GM12878 (cell line): Measurements from ENCODE around the gene DLG1. TPM values are rescaled to one million over a fixed set of nuclear protein-coding genes. Genes with fewer than 3 reads are reported as not detected.

Experiments used
- ATAC-seq: fragments of 200-7000 bp; cut with Tn5 transposase; 3 replicates; pipeline ENCODE4 v1.9.1; 2020; ENCODE audit warnings: mild to moderate bottlenecking, moderate library complexity
- BruUV-seq: library from RNA; stranded (reverse); fragments of 400-500 nt; replicated peaks from 2 replicates; lab custom pipeline; 2021; lab: Mats Ljungman, UMichigan
- CTCF ChIA-PET: fragments of 300-600 bp; sonication (Branson Sonifier 250); formaldehyde crosslinking; extraction: SDS; loops from one replicate; lab custom pipeline; 2021; ENCODE audit warnings: inconsistent platforms; lab: Yijun Ruan, JAX
- POLR2A ChIA-PET: fragments of 350-600 bp; formaldehyde crosslinking; extraction: SDS; loops from one replicate; lab custom pipeline; 2021; ENCODE audit warnings: inconsistent platforms; lab: Charles Lee
- RAD21 ChIA-PET: fragments of 300-600 bp; sonication (Branson Sonifier 250); formaldehyde crosslinking; loops from one replicate; lab custom pipeline; 2023; ENCODE audit warnings: antibody characterized with exemption; ENCODE audit not compliant: unreplicated experiment; lab: Charles Lee
- SMC1A ChIA-PET: fragments of 300-600 bp; sonication (Branson Sonifier 250); formaldehyde crosslinking; loops from one replicate; lab custom pipeline; 2023; ENCODE audit not compliant: unreplicated experiment, uncharacterized antibody; lab: Charles Lee
- DNase-seq: peaks from one replicate; pipeline ENCODE4 v3.0.0-alpha.2; 2011; ENCODE audit warnings: low read depth, low spot score
- FAIRE-seq: peaks from 3 replicates; lab custom pipeline; 2011; peaks lifted over from hg19 to GRCh38; lab: Jason Lieb, UNC
- H2AFZ ChIP-seq: 2 replicates; pipeline ENCODE4 v1.6.0; 2011; ENCODE audit warnings: low read depth, low read length, control low read depth; ENCODE audit not compliant: control insufficient read depth
- H3K27ac ChIP-seq: 2 replicates; pipeline ENCODE4 v1.5.1; 2011; ENCODE audit warnings: control low read depth; ENCODE audit not compliant: control insufficient read depth, insufficient read depth
- H3K27me3 ChIP-seq, 2 experiments: replicated peaks in 1 of 2; 2 replicates each; pipeline versions ENCODE4 v1.6.0 to v1.6.1; 2011; ENCODE audit warnings: low read length in 1 of 2; ENCODE audit not compliant: control insufficient read depth in 2 of 2, insufficient read depth in 2 of 2
- H3K36me3 ChIP-seq, 2 experiments: 2 replicates each; pipeline ENCODE4 v1.5.1; 2011; ENCODE audit warnings: low read length in 1 of 2; ENCODE audit not compliant: control insufficient read depth in 2 of 2, insufficient read depth in 2 of 2
- H3K4me1 ChIP-seq: 2 replicates; pipeline ENCODE4 v1.6.1; 2011; ENCODE audit warnings: mild to moderate bottlenecking, low read length, moderate library complexity, mixed read lengths; ENCODE audit not compliant: control insufficient read depth, insufficient read depth
- H3K4me2 ChIP-seq: 2 replicates; pipeline ENCODE4 v1.6.0; 2011; ENCODE audit warnings: control low read depth; ENCODE audit not compliant: control insufficient read depth, insufficient read depth
- H3K4me3 ChIP-seq: fragments of 200-600 bp; sonication (generic); 2 replicates; pipeline ENCODE4 v1.5.1; 2016
- H3K79me2 ChIP-seq: 2 replicates; pipeline ENCODE4 v1.6.0; 2011; ENCODE audit warnings: low read length; ENCODE audit not compliant: control insufficient read depth, insufficient read depth
- H3K9ac ChIP-seq: 2 replicates; pipeline ENCODE4 v1.8.0; 2011; ENCODE audit warnings: low read length, control low read depth, mixed read lengths; ENCODE audit not compliant: control insufficient read depth, insufficient read depth
- H3K9me3 ChIP-seq: replicated peaks from 3 replicates; pipeline ENCODE4 v1.5.1; 2011; ENCODE audit warnings: mild to moderate bottlenecking, low read length; ENCODE audit not compliant: control insufficient read depth, insufficient read depth
- H4K20me1 ChIP-seq: 2 replicates; pipeline ENCODE4 v1.6.0; 2011; ENCODE audit not compliant: control insufficient read depth, insufficient read depth
- ASH2L ChIP-seq: fragments of 300-600, 200-600 bp; sonication (generic); IDR thresholded peaks from 2 replicates; pipeline ENCODE4 v1.6.1; 2017; ENCODE audit warnings: low read depth, mild to moderate bottlenecking, borderline replicate concordance
- BCLAF1 ChIP-seq: fragments of 450-650 bp; IDR thresholded peaks from 2 replicates; pipeline ENCODE4 v1.6.1; 2017; ENCODE audit warnings: antibody characterized with exemption, mild to moderate bottlenecking, moderate library complexity
- CHD1 ChIP-seq: IDR thresholded peaks from 2 replicates; pipeline ENCODE4 v1.6.1; 2012; ENCODE audit warnings: low read depth, low read length, improper control_type of control experiment
- CREM ChIP-seq: IDR thresholded peaks from 2 replicates; pipeline ENCODE4 v1.6.1; 2014; ENCODE audit warnings: antibody characterized with exemption, low read depth
- IRF5 ChIP-seq: fragments of 450-650 bp; IDR thresholded peaks from 2 replicates; pipeline ENCODE4 v1.6.1; 2017; ENCODE audit warnings: borderline replicate concordance
- KLF5 ChIP-seq: fragments of 450-650 bp; IDR thresholded peaks from 2 replicates; pipeline ENCODE4 v1.6.1; 2014; ENCODE audit warnings: mild to moderate bottlenecking; ENCODE audit not compliant: partially characterized antibody
- MLLT1 ChIP-seq: fragments of 450-650 bp; IDR thresholded peaks from 2 replicates; pipeline ENCODE4 v1.6.1; 2016; ENCODE audit warnings: mild to moderate bottlenecking
- MYC ChIP-seq: IDR thresholded peaks from 2 replicates; pipeline ENCODE4 v1.6.1; 2011; ENCODE audit warnings: mild to moderate bottlenecking, low read length, moderate library complexity, inconsistent platforms; ENCODE audit not compliant: insufficient read depth, insufficient replicate concordance, insufficient read length, severe bottlenecking
- RAD51 ChIP-seq: fragments of 450-650 bp; IDR thresholded peaks from 2 replicates; pipeline ENCODE4 v1.6.1; 2016; ENCODE audit warnings: moderate library complexity, mild to moderate bottlenecking, inconsistent platforms
- REST ChIP-seq: IDR thresholded peaks from 2 replicates; pipeline ENCODE4 v1.6.1; 2012; ENCODE audit warnings: mild to moderate bottlenecking, low read depth, low read length
- ZNF274 ChIP-seq: IDR thresholded peaks from one replicate; pipeline ENCODE4 v1.8.0; 2011; ENCODE audit not compliant: insufficient read length, insufficient read depth
- ZNF384 ChIP-seq: IDR thresholded peaks from 2 replicates; pipeline ENCODE4 v1.6.1; 2012; ENCODE audit warnings: low read depth, mild to moderate bottlenecking, low read length, improper control_type of control experiment, borderline replicate concordance
- WGBS: methylation state at CpG from one replicate; pipeline ENCODE4 v1.1.6; 2016; ENCODE audit warnings: low lambda C conversion rate; ENCODE audit not compliant: insufficient replicate concordance, insufficient coverage; ENCODE audit errors: missing lambda C conversion rate; 5-methylcytosine and 5-hydroxymethylcytosine counted together
- in situ Hi-C: fragments of 300-500 bp; cut with MboI; formaldehyde crosslinking; loops from 9 replicates; pipeline ENCODE4 v1.14.3; 2018; ENCODE audit warnings: mixed read lengths
- intact Hi-C: fragments of 100-400 bp; cut with micrococcal nuclease; formaldehyde crosslinking; loops from one replicate; pipeline ENCODE4 v1.14.2; 2022; ENCODE audit not compliant: unreplicated experiment
- polyA plus RNA-seq, 11 experiments: library from polyadenylated mRNA; depleted of rRNA in 4 of 11; unstranded in 6 of 11; stranded (reverse) in 5 of 11; fragments of >200 nt; fragmentation: Nextera tagmentation in 4 of 11; fragmentation: Illumina TruSeq in 1 of 11; extraction: Ambion mirVana in 4 of 11; extraction: Trizol in 1 of 11; gene quantifications; 1 replicate in 1 of 11; 2 replicates in 10 of 11; pipeline versions ENCODE4 v1.2.1 to v1.2.3, GENCODE V29; 2011 to 2016; ENCODE audit warnings: inconsistent platforms in 2 of 11, missing spikeins in 2 of 11, low read depth in 1 of 11
- total RNA-seq, 4 experiments: library from RNA; depleted of rRNA in 3 of 4; stranded (reverse); fragments of >200 nt in 3 of 4; fragmentation: Illumina TruSeq in 1 of 4; extraction: Trizol in 1 of 4; gene quantifications; 2 replicates each; pipeline versions ENCODE4 v1.2.1 to v1.2.3, GENCODE V29; 2013 to 2021

The DLG1 gene
- total and polyA plus RNA-seq, 10 of the 15 experiments (the other 5 are each of a cell fraction or from before 2014, with no cell fraction given) = 9.2 to 63.1 (median 40.1) TPM

- WGBS = 98% methylated on average over 2 of the region's 2 CpGs
- TF ChIP-seq KLF5 (no peak), CREM (no peak), IRF5 (no peak), MYC (no peak), ASH2L (no peak), MLLT1 (no peak), BCLAF1 (no peak), REST (no peak), ZNF274 (no peak), CHD1 (no peak), ZNF384 (no peak), RAD51 (no peak)
- Histone ChIP-seq H3K27me3 (no peaks in the 10 kb centered on the region), H4K20me1 (no peaks in the 10 kb centered on the region), H3K79me2 (no peaks in the 10 kb centered on the region), H3K27ac (no peak overlapping the region), H3K9ac (no peak overlapping the region), H3K36me3 (peaks cover 0 to 3% of the 10 kb centered on the region in 2 experiments; a peak in 1 of 4 replicates), H3K4me1 (no peaks in the 10 kb centered on the region), H3K4me2 (no peak overlapping the region), H3K9me3 (no peaks in the 10 kb centered on the region), H2AFZ (no peak overlapping the region), H3K4me3 (no peak overlapping the region)
- SMC1A ChIA-PET = interaction anchor here (1.0 to 1.1 kb wide), 3 partner anchors 21 to 88 kb away, joined by 3 to 4 read pairs (median 3); no protein-coding TSS in a partner anchor
- no peak for ATAC-seq
- no peak for FAIRE-seq
- no TSS peak for BruUV-seq
- POLR2A ChIA-PET = no interaction called here
- CTCF ChIA-PET = interaction anchor here (0.5 kb wide), 1 partner anchor 52 kb away, joined by 6 read pairs; no protein-coding TSS in a partner anchor
- intact Hi-C loops = no loop called here
- in situ Hi-C loops = no loop called here
- RAD21 ChIA-PET = no interaction called here
- no peak for DNase-seq
Measured at GRCh38 chr3:197167549-197167948, 130.9 kb downstream of the DLG1 start.
